Tibial artery (tissue), 4 donors: ENCODE results near the gene TSPAN3.

Experiments
- DNase-seq, 2 donors: peaks; one replicate each; pipeline ENCODE4 v3.0.0-alpha.2; 2019
- H3K27ac ChIP-seq, 2 donors: fragments of 200-600 bp; sonication (generic) in 1 of 2; 1 replicate in 1 of 2; 2 replicates in 1 of 2; pipeline ENCODE4 v1.5.1; 2018 to 2019; ENCODE audit warnings: mild to moderate bottlenecking in 1 of 2
- H3K27me3 ChIP-seq, 2 donors: fragments of 200-600 bp; sonication (generic) in 1 of 2; one replicate each; pipeline versions ENCODE4 v1.5.1 to v1.6.0; 2016 to 2019
- H3K36me3 ChIP-seq, 3 donors: fragments of 200-600 bp; sonication (generic) in 2 of 3; one replicate each; pipeline ENCODE4 v1.5.1; 2016 to 2019; ENCODE audit warnings: mild to moderate bottlenecking in 2 of 3
- H3K4me1 ChIP-seq, 4 donors: fragments of 200-600 bp; sonication (generic) in 2 of 4; 1 replicate in 3 of 4; 2 replicates in 1 of 4; pipeline ENCODE4 v1.5.1; 2016 to 2019
- H3K4me3 ChIP-seq, 2 donors: fragments of 200-600 bp; sonication (generic) in 1 of 2; 1 replicate in 1 of 2; 2 replicates in 1 of 2; pipeline ENCODE4 v1.5.1; 2018 to 2019; ENCODE audit warnings: mild to moderate bottlenecking in 2 of 2
- H3K9me3 ChIP-seq, 3 donors: fragments of 200-600 bp; sonication (generic) in 1 of 3; one replicate each; pipeline ENCODE4 v1.5.1; 2016 to 2019
- CTCF ChIP-seq, 2 experiments: fragments of 200-600 bp in 1 of 2; fragments of 450-650 bp in 1 of 2; IDR thresholded peaks; one replicate each; pipeline ENCODE4 v1.5.1; 2017 to 2019; ENCODE audit warnings: antibody characterized with exemption in 2 of 2, mild to moderate bottlenecking in 1 of 2, moderate library complexity in 1 of 2
- intact Hi-C: fragments of 100-400 bp; cut with DNase I; formaldehyde crosslinking; loops from one replicate; pipeline ENCODE4 v1.15.0; 2023; ENCODE audit warnings: low total_unique reads

Gene TSPAN3

GRCh38 chr15:77070495-77071304, at the start of gene TSPAN3:
TSS of gene TSPAN3 (minus strand) at chr15:77071109. CDS start at chr15:77070954, 155 bp downstream.
- peak; percentile 86 to 95 for DNase-seq
- peak within 1 kb of the TSS; percentile 86 to 89 for H3K27ac ChIP-seq
- intact Hi-C loops: no loop called here
- H3K9me3 ChIP-seq: no peaks in the 10 kb centered on the region
- H3K27me3 ChIP-seq: no peaks in the 10 kb centered on the region
- peak in 1 of 2 experiments; percentile 17 for TF ChIP-seq CTCF (IDR thresholded peaks at IDR 0.05)
- peaks cover 0 to 38% (median 5%) of the 10 kb centered on the region in 4 donors for H3K4me1 ChIP-seq
- peak within 1 kb of the TSS; percentile 77 to 87 for H3K4me3 ChIP-seq
- H3K36me3 ChIP-seq: no peaks in the 10 kb centered on the region

- H3K27me3 ChIP-seq: no peaks in the 10 kb centered on the region
- peaks cover 0 to 6% (median 3%) of the 10 kb centered on the region in 4 donors for H3K4me1 ChIP-seq
- H3K4me3 ChIP-seq: no peak overlapping the region
- no peak for TF ChIP-seq CTCF (IDR thresholded peaks at IDR 0.05)
- no peak overlapping the region for H3K27ac ChIP-seq
- H3K36me3 ChIP-seq: no peaks in the 10 kb centered on the region
- intact Hi-C loops: no loop called here
- DNase-seq: no peak
- H3K9me3 ChIP-seq: no peaks in the 10 kb centered on the region
Observed at GRCh38 chr15:77120576-77120975, 49.7 kb upstream of the TSPAN3 start.

- no peak for DNase-seq
- no peaks in the 10 kb centered on the region for H3K27me3 ChIP-seq
- no peak overlapping the region for H3K27ac ChIP-seq
- H3K4me3 ChIP-seq: no peak overlapping the region
- H3K4me1 ChIP-seq: peaks cover 0 to 6% (median 3%) of the 10 kb centered on the region in 4 donors
- intact Hi-C loops: loop anchor here (2.0 kb wide), 1 partner anchor 377 kb away; no protein-coding TSS in a partner anchor
- H3K9me3 ChIP-seq: no peaks in the 10 kb centered on the region
- peaks cover 3 to 7% (median 4%) of the 10 kb centered on the region in 3 donors for H3K36me3 ChIP-seq
- TF ChIP-seq CTCF (IDR thresholded peaks at IDR 0.05): no peak
Observed at GRCh38 chr15:77119446-77119845, 48.5 kb upstream of the TSPAN3 start.

- no peak overlapping the region for H3K4me3 ChIP-seq
- H3K4me1 ChIP-seq: peaks cover 0 to 6% (median 3%) of the 10 kb centered on the region in 4 donors
- H3K9me3 ChIP-seq: no peaks in the 10 kb centered on the region
- no peaks in the 10 kb centered on the region for H3K27me3 ChIP-seq
- H3K36me3 ChIP-seq: peaks cover 9 to 13% (median 10%) of the 10 kb centered on the region in 3 donors
- no peak overlapping the region for H3K27ac ChIP-seq
- intact Hi-C loops: loop anchor here (2.0 kb wide), 1 partner anchor 378 kb away; no protein-coding TSS in a partner anchor
- peak in 1 of 2 donors; percentile 40 for DNase-seq
- TF ChIP-seq CTCF (IDR thresholded peaks at IDR 0.05): peak; percentile 74 to 84
Observed at GRCh38 chr15:77118882-77119321, 48.0 kb upstream of the TSPAN3 start.

- no peak for DNase-seq
- H3K4me3 ChIP-seq: no peak overlapping the region
- no peaks in the 10 kb centered on the region for H3K27me3 ChIP-seq
- no peaks in the 10 kb centered on the region for H3K9me3 ChIP-seq
- no peak for TF ChIP-seq CTCF (IDR thresholded peaks at IDR 0.05)
- H3K27ac ChIP-seq: no peak overlapping the region
- H3K36me3 ChIP-seq: peaks cover 9 to 22% (median 10%) of the 10 kb centered on the region in 3 donors
- intact Hi-C loops: no loop called here
- peaks cover 0 to 6% (median 3%) of the 10 kb centered on the region in 4 donors for H3K4me1 ChIP-seq
Observed at GRCh38 chr15:77115179-77115578, 44.3 kb upstream of the TSPAN3 start.
